NT2/D1 (cell line): ENCODE results near the gene NFX1.

ENCODE experiments used
- SUZ12 ChIP-seq: IDR thresholded peaks from 2 replicates; pipeline ENCODE4 v1.6.1; 2011; ENCODE audit not compliant: insufficient read length, insufficient read depth; ENCODE audit errors: extremely low read depth
- YY1 ChIP-seq: IDR thresholded peaks from 2 replicates; pipeline ENCODE4 v1.6.1; 2011; ENCODE audit not compliant: insufficient read length, insufficient read depth
- ZNF274 ChIP-seq: IDR thresholded peaks from 2 replicates; pipeline ENCODE4 v1.6.1; 2011; ENCODE audit warnings: mild to moderate bottlenecking, low read depth, low read length

DNA sequence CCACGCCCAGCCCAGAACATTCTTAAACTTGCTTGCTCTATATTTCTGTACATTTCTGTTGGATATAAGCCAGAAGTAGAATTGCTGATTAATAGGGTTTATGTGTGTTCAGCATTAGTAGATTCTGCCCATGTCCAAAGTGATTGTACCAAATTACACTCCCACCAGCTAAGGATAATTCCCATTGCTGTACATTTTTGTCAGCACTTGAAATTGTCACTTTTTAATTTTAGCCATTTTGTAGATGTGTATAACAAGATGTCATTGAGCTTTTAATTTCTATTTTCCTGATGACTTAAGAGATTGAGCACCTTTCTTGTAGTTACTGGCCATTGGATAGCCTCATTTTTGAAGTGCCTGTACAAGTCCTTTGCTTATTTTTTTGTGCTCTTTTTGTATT is 65.6 kb downstream of the NFX1 start:
- no peak for TF ChIP-seq YY1
- no peak for TF ChIP-seq ZNF274
- TF ChIP-seq SUZ12: no peak
